SJSA1 (cell line): ENCODE data around the gene CEP85. TPM values are rescaled to one million over a fixed set of nuclear protein-coding genes. Genes with fewer than 3 reads are reported as not detected.
"Not testable (repeated sequence)": the region's sequence is repeated elsewhere in the genome, so short reads cannot be mapped to it uniquely, and the experiment has no call there.

Experiments
- DNase-seq, 2 experiments: peaks; one replicate each; pipeline ENCODE4 v3.0.0-alpha.2; 2015 to 2020; ENCODE audit warnings: low spot score in 2 of 2, low read depth in 1 of 2
- H3K27ac ChIP-seq: fragments of 250-450 bp; sonication (Bioruptor Pico); 2 replicates; pipeline ENCODE4 v1.5.1; 2020; ENCODE audit warnings: mild to moderate bottlenecking, moderate library complexity
- H3K27me3 ChIP-seq: fragments of 250-450 bp; sonication (Bioruptor Pico); replicated peaks from 2 replicates; pipeline ENCODE4 v1.5.1; 2020; ENCODE audit warnings: mild to moderate bottlenecking, moderate library complexity
- H3K36me3 ChIP-seq: fragments of 250-450 bp; sonication (Bioruptor Pico); 2 replicates; pipeline ENCODE4 v1.5.1; 2020; ENCODE audit warnings: mild to moderate bottlenecking
- H3K4me1 ChIP-seq: fragments of 250-450 bp; sonication (Bioruptor Pico); replicated peaks from 2 replicates; pipeline ENCODE4 v1.6.1; 2021; ENCODE audit warnings: mild to moderate bottlenecking
- H3K4me3 ChIP-seq: fragments of 250-450 bp; sonication (Bioruptor Pico); 2 replicates; pipeline ENCODE4 v1.5.1; 2020; ENCODE audit warnings: mild to moderate bottlenecking
- H3K9me3 ChIP-seq: fragments of 250-450 bp; sonication (Bioruptor Pico); replicated peaks from 2 replicates; pipeline ENCODE4 v1.5.1; 2020; ENCODE audit warnings: mild to moderate bottlenecking
- total RNA-seq: library from RNA; depleted of rRNA; stranded (reverse); fragments of >200 nt; shearing (Covaris generic); gene quantifications from 2 replicates; pipeline ENCODE4 v1.2.3, GENCODE V29; 2014

The CEP85 gene
- total RNA-seq, 1 experiment from 2014 or later = 56.6 TPM

DNA sequence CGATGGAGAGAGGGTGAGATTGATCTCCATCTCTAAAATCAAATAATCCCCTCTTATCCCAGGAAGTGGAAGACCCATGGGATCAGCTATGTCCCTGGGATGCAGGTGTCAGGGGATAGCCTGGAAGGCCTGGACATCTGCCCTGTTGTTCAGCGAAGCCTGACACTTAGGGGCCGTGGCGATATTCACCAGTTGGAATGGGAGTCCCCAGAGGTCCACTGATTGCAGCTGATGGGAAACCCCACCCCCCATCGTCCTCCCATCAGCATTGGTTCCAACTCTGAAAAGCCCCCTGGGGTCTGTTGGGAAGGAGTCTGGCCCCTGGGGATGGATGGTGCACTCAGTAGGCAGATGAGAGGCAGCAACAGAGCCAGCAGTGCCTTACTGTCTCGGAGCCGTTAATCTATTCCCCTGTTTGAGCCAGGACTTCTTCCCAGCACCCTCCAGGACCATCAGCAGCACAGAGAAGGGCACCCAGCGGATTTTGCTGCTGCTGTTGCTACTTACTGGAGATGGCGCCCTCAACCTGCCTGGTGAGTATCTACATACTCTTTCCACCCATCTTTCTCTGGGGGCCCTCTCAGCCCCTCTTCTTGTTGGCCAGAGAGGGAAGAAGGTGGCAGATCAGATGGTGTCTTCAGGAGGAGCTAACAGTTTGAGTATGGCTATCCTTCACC, 30.2 kb upstream of the CEP85 start:
- H3K27me3 ChIP-seq = no peaks in the 10 kb centered on the region
- H3K36me3 ChIP-seq = no peaks in the 10 kb centered on the region
- H3K9me3 ChIP-seq = no peaks in the 10 kb centered on the region
- no peak overlapping the region for H3K4me3 ChIP-seq
- H3K27ac ChIP-seq = no peak overlapping the region
- DNase-seq = no peak
- H3K4me1 ChIP-seq = no peaks in the 10 kb centered on the region

DNA sequence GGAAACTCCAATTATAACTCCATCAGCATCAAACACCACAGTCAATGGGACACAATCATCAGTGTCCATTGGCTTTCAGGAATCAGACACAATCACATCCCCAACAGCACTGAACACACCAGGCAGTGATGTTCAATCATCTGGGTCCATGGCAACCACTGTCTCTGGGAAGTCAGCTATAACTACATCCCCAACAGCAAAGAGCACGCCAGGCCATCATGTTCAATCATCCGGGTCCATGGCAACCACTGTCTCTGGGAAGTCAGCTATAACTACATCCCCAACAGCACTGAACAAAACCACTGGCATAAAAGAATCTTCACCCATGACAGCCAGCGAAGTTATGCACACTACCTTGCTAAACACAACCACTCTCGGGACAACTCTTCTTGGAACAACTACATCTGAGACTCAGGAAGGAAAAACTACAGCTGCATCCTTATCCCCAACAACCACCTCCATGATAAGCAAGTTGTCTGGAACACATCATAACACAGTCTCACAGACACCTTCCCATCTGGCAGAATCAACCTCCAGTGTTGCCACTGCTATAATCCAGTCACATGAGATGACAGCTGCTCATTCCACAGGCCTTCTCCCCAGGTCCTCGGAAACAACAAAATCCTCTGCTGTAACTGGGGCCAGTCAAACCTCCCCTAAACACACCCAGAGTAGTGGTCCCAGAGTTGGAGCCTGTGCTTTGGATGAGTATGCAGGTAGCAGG, 23.7 kb upstream of the CEP85 start:
- Histone ChIP-seq H3K27me3 (no peaks in the 10 kb centered on the region; the same call in 1 of the 2 replicates), H3K4me3 (no peak overlapping the region), H3K36me3 (no peaks in the 10 kb centered on the region), H3K4me1 (no peaks in the 10 kb centered on the region), H3K9me3 (no peaks in the 10 kb centered on the region), H3K27ac (no peak overlapping the region)
- no peak for DNase-seq

GRCh38 chr1:26212726-26213125, 21.3 kb upstream of the CEP85 start:
- DNase-seq = no peak

GRCh38 chr1:26213335-26213905, 20.6 kb upstream of the CEP85 start:
- DNase-seq = no peak
- H3K36me3 ChIP-seq = no peaks in the 10 kb centered on the region
- H3K9me3 ChIP-seq = no peaks in the 10 kb centered on the region
- no peak overlapping the region for H3K4me3 ChIP-seq
- no peak overlapping the region for H3K27ac ChIP-seq
- H3K4me1 ChIP-seq = peaks cover 9% of the 10 kb centered on the region
- H3K27me3 ChIP-seq = no peaks in the 10 kb centered on the region; the same call in 1 of the 2 replicates

More at GRCh38 chr1:26212726-26213125, 21.3 kb upstream of the CEP85 start:
- peaks cover 2% of the 10 kb centered on the region; the same call in 1 of the 2 replicates for H3K4me1 ChIP-seq
- no peaks in the 10 kb centered on the region for H3K9me3 ChIP-seq
- no peak overlapping the region for H3K27ac ChIP-seq
- H3K36me3 ChIP-seq = no peaks in the 10 kb centered on the region
- no peak overlapping the region for H3K4me3 ChIP-seq
- H3K27me3 ChIP-seq = no peaks in the 10 kb centered on the region; the same call in 1 of the 2 replicates

GRCh38 chr1:26215246-26215645, 18.8 kb upstream of the CEP85 start:
- Histone ChIP-seq H3K4me3 (no peak overlapping the region), H3K27ac (no peak overlapping the region), H3K4me1 (peaks cover 26% of the 10 kb centered on the region), H3K27me3 (no peaks in the 10 kb centered on the region; the same call in 1 of the 2 replicates), H3K36me3 (no peaks in the 10 kb centered on the region), H3K9me3 (no peaks in the 10 kb centered on the region)
- no peak for DNase-seq

- no peaks in the 10 kb centered on the region for H3K27me3 ChIP-seq
- H3K4me3 ChIP-seq = no peak overlapping the region
- H3K4me1 ChIP-seq = peaks cover 51% of the 10 kb centered on the region
- no peaks in the 10 kb centered on the region for H3K36me3 ChIP-seq
- H3K9me3 ChIP-seq = no peaks in the 10 kb centered on the region
- H3K27ac ChIP-seq = no peak overlapping the region
- peak; percentile 47 to 63 for DNase-seq
Measured at GRCh38 chr1:26218906-26219494, 15.0 kb upstream of the CEP85 start.

- Histone ChIP-seq H3K27ac (no peak overlapping the region), H3K4me1 (peaks cover 51% of the 10 kb centered on the region), H3K27me3 (no peaks in the 10 kb centered on the region), H3K9me3 (no peaks in the 10 kb centered on the region), H3K4me3 (no peak overlapping the region), H3K36me3 (no peaks in the 10 kb centered on the region)
- no peak for DNase-seq
Measured at GRCh38 chr1:26220199-26220912, 13.6 kb upstream of the CEP85 start.

DNA sequence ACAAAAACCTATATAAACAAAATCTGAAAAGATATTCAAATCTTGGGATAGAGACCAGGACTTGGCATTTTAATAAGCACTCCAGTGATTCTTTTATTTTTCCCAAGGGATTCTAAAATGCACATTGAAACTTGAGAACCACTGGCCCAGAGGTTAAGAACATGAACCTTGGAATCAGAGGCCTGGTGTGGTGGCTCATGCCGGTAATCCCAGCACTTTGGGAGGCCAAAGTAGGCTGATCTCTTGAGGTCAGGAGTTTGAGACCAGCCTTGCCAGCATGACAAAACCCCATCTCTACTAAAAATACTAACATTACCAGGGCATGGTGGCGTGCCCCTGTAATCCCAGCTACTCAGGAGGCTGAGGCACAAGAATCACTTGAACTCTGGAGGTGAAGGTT, 12.9 kb upstream of the CEP85 start:
- Histone ChIP-seq H3K36me3 (no peaks in the 10 kb centered on the region), H3K4me3 (no peak overlapping the region), H3K27me3 (no peaks in the 10 kb centered on the region), H3K27ac (no peak overlapping the region), H3K4me1 (peaks cover 51% of the 10 kb centered on the region), H3K9me3 (no peaks in the 10 kb centered on the region)
- DNase-seq = no peak

DNA sequence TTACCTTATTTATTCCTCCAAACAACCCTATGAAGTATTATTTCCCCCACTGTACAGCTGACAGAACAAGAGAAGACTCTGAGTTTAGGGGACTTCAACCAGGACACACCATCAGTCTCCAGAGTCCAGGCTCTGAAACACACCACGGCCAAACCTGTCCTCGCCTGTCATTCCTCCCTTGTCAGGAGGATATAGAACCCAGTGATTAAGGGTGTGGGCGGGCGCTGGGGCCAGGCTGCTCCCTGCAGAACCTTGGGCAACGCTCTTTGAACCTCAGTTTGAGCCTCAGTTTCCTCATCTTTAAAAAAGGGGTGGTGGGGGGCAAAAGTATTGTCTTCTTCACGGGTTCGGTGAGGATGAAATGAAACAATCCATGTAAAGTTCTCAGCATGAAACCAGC, 9.4 kb upstream of the CEP85 start:
- no peak overlapping the region for H3K4me3 ChIP-seq
- H3K9me3 ChIP-seq = no peaks in the 10 kb centered on the region
- H3K27me3 ChIP-seq = no peaks in the 10 kb centered on the region
- DNase-seq = no peak
- no peak overlapping the region for H3K27ac ChIP-seq
- peaks cover 29% of the 10 kb centered on the region for H3K4me1 ChIP-seq
- no peaks in the 10 kb centered on the region for H3K36me3 ChIP-seq

DNA sequence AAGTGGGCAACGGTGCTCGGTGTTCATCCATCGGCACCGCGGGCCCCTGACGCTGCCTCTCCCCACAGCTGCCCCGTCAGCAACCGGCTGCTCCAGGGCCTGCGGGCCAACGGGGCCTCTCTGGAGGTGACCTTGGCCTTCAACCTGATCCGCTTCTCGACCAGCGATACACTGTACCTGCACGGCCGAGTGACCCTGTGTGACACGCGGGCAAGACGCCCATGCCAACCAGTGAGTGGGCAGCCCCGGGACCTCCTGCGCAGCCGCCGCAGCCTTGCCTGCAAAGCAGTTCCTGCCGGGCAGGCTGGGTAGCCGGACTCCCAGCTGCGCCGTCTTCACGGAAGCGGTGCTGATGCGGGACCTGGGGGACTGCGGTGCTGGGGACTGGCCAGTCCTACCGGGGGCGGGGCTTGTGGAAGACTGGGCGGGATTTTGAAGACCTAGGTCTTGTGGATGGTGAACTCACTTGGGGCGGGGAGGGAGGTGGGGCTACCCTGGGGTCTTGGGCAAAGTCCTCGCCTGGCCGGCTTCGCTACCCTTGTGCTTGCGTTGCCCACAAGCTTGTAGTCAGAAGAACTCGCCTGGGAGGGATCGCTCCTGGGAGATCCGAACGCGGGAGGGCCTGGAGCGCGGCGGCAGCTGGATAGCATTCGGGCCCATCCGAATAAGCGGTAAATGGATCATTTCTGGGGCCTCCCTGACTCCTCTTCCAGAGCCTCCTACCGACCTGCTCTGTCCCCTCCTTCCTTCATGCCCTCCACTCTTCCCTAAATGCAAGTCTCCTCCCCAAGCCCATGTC, 8.8 kb upstream of the CEP85 start:
- Histone ChIP-seq H3K9me3 (no peaks in the 10 kb centered on the region), H3K36me3 (no peaks in the 10 kb centered on the region), H3K4me3 (no peak overlapping the region), H3K27ac (no peak overlapping the region), H3K4me1 (peaks cover 25% of the 10 kb centered on the region), H3K27me3 (no peaks in the 10 kb centered on the region)
- DNase-seq = no peak

GRCh38 chr1:26230682-26231081, 3.3 kb upstream of the CEP85 start:
- not testable (repeated sequence) for H3K4me3 ChIP-seq, DNase-seq, H3K9me3 ChIP-seq, H3K36me3 ChIP-seq, H3K27me3 ChIP-seq, H3K27ac ChIP-seq, H3K4me1 ChIP-seq

GRCh38 chr1:26234644-26235370, 807 bp downstream of the CEP85 start:
- DNase-seq = no peak
- H3K36me3 ChIP-seq = peaks cover 7% of the 10 kb centered on the region
- H3K4me3 ChIP-seq = peak overlapping the region; percentile 69
- H3K9me3 ChIP-seq = no peaks in the 10 kb centered on the region
- peaks cover 49% of the 10 kb centered on the region for H3K4me1 ChIP-seq
- H3K27me3 ChIP-seq = no peaks in the 10 kb centered on the region
- H3K27ac ChIP-seq = peak overlapping the region; percentile 77
